GM19239 (cell line): ENCODE measurements around the gene GALNT7.

Experiments
- DNase-seq: peaks from one replicate; pipeline ENCODE4 v3.0.0; 2011; ENCODE audit warnings: low spot score; ENCODE audit not compliant: insufficient read length
- FAIRE-seq: peaks from 2 replicates; lab custom pipeline; 2011; peaks lifted over from hg19 to GRCh38; lab: Jason Lieb, UNC

GALNT7 gene

GRCh38 chr4:173230062-173230461 lies 61.5 kb downstream of the GALNT7 start:
- DNase-seq: no peak
- no peak for FAIRE-seq

- DNase-seq: no peak
Observed at GRCh38 chr4:173231916-173232315, 63.3 kb downstream of the GALNT7 start.

GRCh38 chr4:173233857-173234256 lies 65.2 kb downstream of the GALNT7 start:
- FAIRE-seq (no peak), DNase-seq (no peak)

More at GRCh38 chr4:173231916-173232315, 63.3 kb downstream of the GALNT7 start:
- FAIRE-seq: no peak

- DNase-seq (no peak), FAIRE-seq (no peak)
Observed at GRCh38 chr4:173235050-173235449, 66.4 kb downstream of the GALNT7 start.

GRCh38 chr4:173236301-173236700 lies 67.7 kb downstream of the GALNT7 start:
- DNase-seq: no peak
- FAIRE-seq: no peak

DNA sequence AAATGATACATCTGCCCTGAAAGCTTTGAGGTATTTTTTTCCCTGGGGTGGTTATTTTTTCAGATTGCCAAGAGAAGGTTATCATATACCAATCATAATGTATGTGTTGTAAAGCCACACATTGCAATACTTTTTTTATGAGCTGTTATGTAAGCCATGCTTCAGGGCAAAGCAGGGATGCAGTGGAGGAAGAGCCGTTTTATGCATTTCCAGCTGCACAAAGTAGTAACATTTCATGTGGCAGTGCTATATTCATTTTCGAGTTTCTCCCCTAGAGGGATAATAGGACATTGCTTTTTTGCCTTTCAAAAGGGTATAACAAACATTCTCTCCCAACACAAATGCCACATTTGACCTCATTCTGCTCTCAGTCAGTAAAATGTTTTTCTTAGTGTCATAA lies 68.5 kb downstream of the GALNT7 start:
- DNase-seq (no peak), FAIRE-seq (no peak)

DNA sequence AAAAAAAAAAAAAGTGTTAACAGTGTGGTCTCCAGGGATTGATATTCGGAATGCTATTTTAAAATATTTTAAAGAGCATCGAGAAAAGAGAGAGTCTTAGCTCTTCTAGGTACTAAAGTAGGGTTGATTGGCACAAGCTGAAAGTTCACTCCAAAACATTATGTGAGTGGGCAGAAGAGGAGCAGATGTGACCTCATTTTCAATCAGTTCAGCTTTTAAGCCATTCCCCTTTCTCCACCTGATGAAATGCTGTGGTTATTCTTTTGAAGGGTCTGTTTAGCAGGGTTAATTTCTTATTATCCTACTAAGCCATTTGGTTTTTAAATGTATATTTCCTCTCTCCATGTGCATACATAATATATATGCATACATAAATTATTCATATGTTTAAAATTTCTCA lies 69.2 kb downstream of the GALNT7 start:
- FAIRE-seq (no peak), DNase-seq (no peak)

- FAIRE-seq (no peak), DNase-seq (no peak)
Observed at GRCh38 chr4:173240696-173241095, 72.1 kb downstream of the GALNT7 start.

DNA sequence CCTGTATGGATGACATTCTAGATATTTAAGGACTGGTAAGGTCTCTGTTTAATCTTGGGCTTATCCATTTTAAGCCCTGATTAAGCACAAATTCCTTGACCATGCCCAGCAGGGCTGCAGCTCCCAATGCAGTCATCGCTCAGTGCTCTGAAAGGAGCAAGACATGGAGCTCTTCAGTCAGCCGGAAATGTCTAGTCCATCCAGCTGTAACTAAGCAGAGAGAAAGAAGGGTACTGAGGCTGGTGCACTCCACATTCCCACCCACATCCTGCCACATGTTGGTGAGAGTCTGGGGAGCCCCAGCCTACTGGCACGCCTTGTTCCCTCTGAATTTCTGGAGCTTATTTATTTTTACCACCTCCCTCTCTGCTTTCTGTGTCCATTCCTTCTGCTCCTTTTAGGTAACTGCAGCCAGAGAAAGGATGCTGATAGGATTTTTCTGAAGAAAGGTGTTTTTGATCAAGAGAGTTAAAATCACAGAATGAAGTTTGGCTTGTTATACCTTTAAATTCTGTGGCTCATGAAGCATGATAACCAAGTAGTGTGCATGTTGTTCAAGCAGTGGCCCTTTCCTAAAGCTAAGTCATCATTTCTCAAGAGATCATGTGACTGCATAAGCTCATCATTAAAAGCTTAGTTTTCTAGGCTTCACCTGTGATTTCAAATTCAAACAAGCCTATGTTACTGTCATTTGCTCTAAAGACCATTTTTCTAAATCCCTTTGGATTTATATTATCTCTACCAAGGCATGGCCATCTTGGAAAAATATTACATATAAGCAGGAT lies 74.0 kb downstream of the GALNT7 start:
- DNase-seq: no peak
- FAIRE-seq: no peak

DNA sequence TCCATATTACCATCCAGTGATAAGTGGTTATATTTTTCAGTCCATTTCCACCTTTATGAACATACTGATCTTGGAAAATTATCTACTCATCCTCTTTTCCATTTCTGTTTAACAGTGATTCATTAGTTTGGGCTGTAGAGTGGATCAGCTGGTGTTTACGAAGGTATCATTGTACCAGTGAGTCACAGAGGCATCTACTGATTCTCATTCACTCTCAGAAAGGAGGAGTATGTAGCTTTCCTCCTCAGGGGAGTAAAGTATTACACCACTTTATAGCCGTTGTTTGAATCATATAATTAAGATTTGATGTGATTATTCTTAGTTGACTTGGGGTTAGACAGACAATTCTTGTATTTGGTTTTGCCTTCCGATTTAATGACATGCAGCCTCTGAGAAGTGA lies 74.7 kb downstream of the GALNT7 start:
- no peak for FAIRE-seq
- DNase-seq: no peak

DNA sequence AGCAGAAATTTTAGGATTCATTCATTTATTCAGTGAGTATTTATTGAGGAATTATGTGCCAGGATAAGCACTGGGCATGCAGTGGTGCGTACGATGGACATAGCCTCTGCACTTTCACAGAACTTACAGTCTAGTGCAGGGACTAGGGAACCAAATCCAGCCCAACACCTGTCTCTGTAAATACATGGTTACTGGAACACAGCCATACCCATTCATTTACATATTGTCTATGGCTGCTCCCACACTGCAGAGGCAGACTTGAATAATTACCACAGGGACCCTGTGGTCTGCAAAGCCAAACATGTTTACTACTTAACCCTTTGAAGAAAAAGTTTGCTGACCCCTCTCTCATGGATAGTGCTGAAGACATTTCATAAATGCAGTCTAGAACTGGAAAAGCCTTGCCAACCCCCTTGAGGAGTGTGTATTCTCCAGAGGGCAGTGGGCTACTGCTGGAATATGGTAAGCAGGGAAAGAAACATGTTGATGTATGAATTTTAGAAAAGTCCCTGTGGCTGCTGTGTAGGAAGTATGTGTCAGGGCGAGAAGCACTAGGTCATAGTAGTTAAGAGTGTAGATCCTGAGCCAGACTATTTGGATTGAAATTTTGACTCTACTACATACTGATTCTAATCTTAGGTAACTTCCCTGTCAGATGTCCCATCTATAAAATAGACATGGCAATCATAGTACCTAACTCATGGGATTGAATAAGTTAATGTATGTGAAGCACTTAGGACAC lies 75.5 kb downstream of the GALNT7 start:
- peak; percentile 64 for FAIRE-seq
- DNase-seq: no peak

GRCh38 chr4:173245952-173246351 lies 77.3 kb downstream of the GALNT7 start:
- no peak for FAIRE-seq

GRCh38 chr4:173246719-173247118 lies 78.1 kb downstream of the GALNT7 start:
- no peak for DNase-seq
- FAIRE-seq: peak; percentile 53

More at GRCh38 chr4:173245952-173246351, 77.3 kb downstream of the GALNT7 start:
- DNase-seq: no peak

GRCh38 chr4:173247321-173247720 lies 78.7 kb downstream of the GALNT7 start:
- DNase-seq (no peak), FAIRE-seq (no peak)

DNA sequence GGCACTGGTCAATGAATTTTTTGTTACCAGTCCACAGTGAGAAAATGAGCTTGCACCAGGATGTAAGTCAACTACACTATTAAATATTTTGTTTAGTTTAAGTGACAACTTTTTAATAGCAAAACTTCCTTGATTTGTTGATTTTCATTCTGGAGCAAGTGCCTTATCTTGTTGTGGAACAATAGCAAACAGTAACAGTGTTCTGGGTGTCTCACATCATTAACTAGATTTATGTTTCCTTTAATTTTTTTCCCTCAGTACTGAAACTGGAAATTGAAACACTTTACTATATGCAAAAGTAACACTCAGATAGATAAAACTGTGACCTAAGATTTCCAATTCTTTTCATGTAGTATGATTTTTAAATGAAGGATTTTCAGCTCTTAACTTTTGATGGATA lies 80.1 kb downstream of the GALNT7 start:
- FAIRE-seq (no peak), DNase-seq (no peak)

- DNase-seq (no peak), FAIRE-seq (peak; percentile 86)
Observed at GRCh38 chr4:173252024-173252935, 83.7 kb downstream of the GALNT7 start.

DNA sequence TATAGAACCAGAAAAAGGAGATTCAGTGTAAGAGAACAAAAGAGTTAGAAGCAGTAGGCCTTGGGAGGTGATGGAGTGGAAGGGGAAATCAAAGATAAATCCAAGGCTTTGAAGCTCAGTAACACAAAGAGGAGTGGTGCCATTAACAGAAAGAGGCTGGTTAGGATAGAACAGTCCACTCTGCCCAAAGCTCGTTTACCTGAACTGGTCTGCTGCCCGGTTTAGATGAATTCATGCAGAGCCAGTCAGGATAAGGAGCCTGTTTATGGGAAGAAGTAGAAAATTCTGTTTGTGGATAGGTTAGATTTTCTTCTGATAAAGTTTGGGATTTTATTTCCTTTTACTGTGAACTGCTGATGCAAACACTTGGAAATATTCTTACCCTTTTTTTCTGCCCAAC lies 85.0 kb downstream of the GALNT7 start:
- no peak for FAIRE-seq
- no peak for DNase-seq

- peak; percentile 72 for FAIRE-seq
- DNase-seq: no peak
Observed at GRCh38 chr4:173254646-173255045, 86.0 kb downstream of the GALNT7 start.

DNA sequence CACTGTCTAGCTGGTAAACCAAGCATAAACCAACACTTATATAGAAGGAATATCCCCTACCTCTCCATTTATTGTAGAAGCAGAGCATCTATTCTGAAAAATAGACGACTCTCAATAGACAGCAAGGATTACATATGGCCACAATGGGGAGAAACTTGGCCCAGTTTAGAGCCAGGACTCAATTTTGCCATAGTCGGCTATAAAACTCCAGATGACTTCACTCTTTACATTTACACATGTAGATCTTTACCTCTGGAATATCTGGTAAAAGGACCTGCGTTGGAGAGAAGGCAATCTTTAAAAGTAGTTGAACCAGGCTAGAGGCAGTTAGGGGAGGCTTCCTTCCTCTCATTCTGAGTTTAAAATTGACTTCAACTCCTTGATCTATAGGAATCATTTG lies 88.2 kb downstream of the GALNT7 start:
- FAIRE-seq (no peak), DNase-seq (no peak)
